HEK293 (cell line): ENCODE data around the gene CEP104.

ENCODE experiments used
- BCL11A ChIP-seq: fragments of 450-650 bp; formaldehyde crosslinking; IDR thresholded peaks from 2 replicates; pipeline ENCODE4 v1.5.1; 2016; ENCODE audit warnings: low read depth, missing biosample characterization, missing genetic modification characterization
- BCL11B ChIP-seq: fragments of 450-650 bp; formaldehyde crosslinking; IDR thresholded peaks from 2 replicates; pipeline ENCODE4 v1.5.1; 2016; ENCODE audit warnings: low read depth, missing biosample characterization, missing genetic modification characterization
- HIC1 ChIP-seq: fragments of 450-650 bp; formaldehyde crosslinking; IDR thresholded peaks from 2 replicates; pipeline ENCODE4 v1.5.1; 2016; ENCODE audit warnings: missing biosample characterization, missing genetic modification characterization
- KLF10 ChIP-seq: fragments of 450-650 bp; IDR thresholded peaks from 2 replicates; pipeline ENCODE4 v1.5.1; 2018; ENCODE audit warnings: missing biosample characterization, mild to moderate bottlenecking, missing genetic modification characterization
- OVOL3 ChIP-seq: fragments of 450-650 bp; formaldehyde crosslinking; IDR thresholded peaks from 2 replicates; pipeline ENCODE4 v1.5.1; 2016; ENCODE audit warnings: missing biosample characterization, missing genetic modification characterization
- PATZ1 ChIP-seq: fragments of 450-650 bp; formaldehyde crosslinking; IDR thresholded peaks from 2 replicates; pipeline ENCODE4 v1.5.1; 2016; ENCODE audit warnings: missing biosample characterization, missing genetic modification characterization
- PRDM1 ChIP-seq: fragments of 450-650 bp; formaldehyde crosslinking; IDR thresholded peaks from 2 replicates; pipeline ENCODE4; 2016; ENCODE audit warnings: missing biosample characterization, missing genetic modification characterization
- SALL2 ChIP-seq: fragments of 450-650 bp; formaldehyde crosslinking; IDR thresholded peaks from 2 replicates; pipeline ENCODE4 v1.5.0; 2017; ENCODE audit warnings: missing biosample characterization, mild to moderate bottlenecking, missing genetic modification characterization, borderline replicate concordance
- SCRT2 ChIP-seq: fragments of 450-650 bp; formaldehyde crosslinking; IDR thresholded peaks from 2 replicates; pipeline ENCODE4 v1.5.1; 2016; ENCODE audit warnings: missing biosample characterization, missing genetic modification characterization
- ZBTB8A ChIP-seq: fragments of 450-650 bp; formaldehyde crosslinking; IDR thresholded peaks from 2 replicates; pipeline ENCODE4 v1.5.1; 2016; ENCODE audit warnings: missing biosample characterization, missing genetic modification characterization
- ZFP3 ChIP-seq: fragments of 450-650 bp; formaldehyde crosslinking; IDR thresholded peaks from 2 replicates; pipeline ENCODE4 v1.5.1; 2016; ENCODE audit warnings: low read depth, missing biosample characterization, missing genetic modification characterization
- ZFP41 ChIP-seq: fragments of 450-650 bp; formaldehyde crosslinking; IDR thresholded peaks from 2 replicates; pipeline ENCODE4 v1.5.1; 2016; ENCODE audit warnings: missing biosample characterization, missing genetic modification characterization, borderline replicate concordance
- ZNF112 ChIP-seq: fragments of 450-650 bp; formaldehyde crosslinking; IDR thresholded peaks from 2 replicates; pipeline ENCODE4 v1.5.0; 2017; ENCODE audit warnings: missing biosample characterization, missing genetic modification characterization
- ZNF157 ChIP-seq: fragments of 450-650 bp; formaldehyde crosslinking; IDR thresholded peaks from 2 replicates; pipeline ENCODE4 v1.5.1; 2016; ENCODE audit warnings: missing biosample characterization, missing genetic modification characterization
- ZNF2 ChIP-seq: fragments of 450-650 bp; formaldehyde crosslinking; IDR thresholded peaks from 2 replicates; pipeline ENCODE4 v1.5.1; 2016; ENCODE audit warnings: missing biosample characterization, missing genetic modification characterization
- ZNF214 ChIP-seq: fragments of 450-650 bp; formaldehyde crosslinking; IDR thresholded peaks from 2 replicates; pipeline ENCODE4 v1.5.1; 2017; ENCODE audit warnings: missing biosample characterization, mild to moderate bottlenecking, missing genetic modification characterization, borderline replicate concordance
- ZNF223 ChIP-seq: fragments of 450-650 bp; formaldehyde crosslinking; IDR thresholded peaks from 2 replicates; pipeline ENCODE4 v1.5.1; 2016; ENCODE audit warnings: missing biosample characterization, missing genetic modification characterization
- ZNF394 ChIP-seq: fragments of 450-650 bp; formaldehyde crosslinking; IDR thresholded peaks from 2 replicates; pipeline ENCODE4 v1.5.1; 2016; ENCODE audit warnings: missing biosample characterization, missing genetic modification characterization, mild to moderate bottlenecking, moderate library complexity, borderline replicate concordance
- ZNF404 ChIP-seq: fragments of 450-650 bp; formaldehyde crosslinking; IDR thresholded peaks from 2 replicates; pipeline ENCODE4 v1.5.1; 2017; ENCODE audit warnings: missing biosample characterization, missing genetic modification characterization
- ZNF426 ChIP-seq: fragments of 450-650 bp; formaldehyde crosslinking; IDR thresholded peaks from 2 replicates; pipeline ENCODE4 v1.5.1; 2017; ENCODE audit warnings: missing biosample characterization, missing genetic modification characterization, mild to moderate bottlenecking, inconsistent platforms, moderate library complexity
- ZNF48 ChIP-seq: fragments of 450-650 bp; formaldehyde crosslinking; IDR thresholded peaks from 2 replicates; pipeline ENCODE4 v1.5.1; 2016; ENCODE audit warnings: missing biosample characterization, missing genetic modification characterization
- ZNF488 ChIP-seq: fragments of 450-650 bp; formaldehyde crosslinking; IDR thresholded peaks from 2 replicates; pipeline ENCODE4 v1.5.1; 2016; ENCODE audit warnings: missing biosample characterization, missing genetic modification characterization
- ZNF510 ChIP-seq: fragments of 450-650 bp; formaldehyde crosslinking; IDR thresholded peaks from 2 replicates; pipeline ENCODE4 v1.5.1; 2018; ENCODE audit warnings: mild to moderate bottlenecking, missing genetic modification characterization, missing biosample characterization; ENCODE audit not compliant: insufficient replicate concordance
- ZNF529 ChIP-seq: fragments of 450-650 bp; formaldehyde crosslinking; IDR thresholded peaks from 2 replicates; pipeline ENCODE4 v1.5.1; 2017; ENCODE audit warnings: missing genetic modification characterization, missing biosample characterization; ENCODE audit not compliant: insufficient replicate concordance
- ZNF530 ChIP-seq: fragments of 450-650 bp; formaldehyde crosslinking; IDR thresholded peaks from 2 replicates; pipeline ENCODE4 v1.5.1; 2016; ENCODE audit warnings: low read depth, missing biosample characterization, missing genetic modification characterization
- ZNF544 ChIP-seq: fragments of 450-650 bp; formaldehyde crosslinking; IDR thresholded peaks from 2 replicates; pipeline ENCODE4 v1.5.0; 2017; ENCODE audit warnings: missing biosample characterization, missing genetic modification characterization
- ZNF561 ChIP-seq: fragments of 450-650 bp; IDR thresholded peaks from 2 replicates; pipeline ENCODE4 v1.5.1; 2018; ENCODE audit warnings: missing biosample characterization, missing genetic modification characterization, borderline replicate concordance
- ZNF600 ChIP-seq: fragments of 450-650 bp; formaldehyde crosslinking; IDR thresholded peaks from 2 replicates; pipeline ENCODE4 v1.5.1; 2016; ENCODE audit warnings: missing biosample characterization, missing genetic modification characterization
- ZNF707 ChIP-seq: fragments of 450-650 bp; formaldehyde crosslinking; IDR thresholded peaks from 2 replicates; pipeline ENCODE4 v1.5.1; 2016; ENCODE audit warnings: missing biosample characterization, missing genetic modification characterization
- ZNF830 ChIP-seq: fragments of 450-650 bp; IDR thresholded peaks from 2 replicates; pipeline ENCODE4 v1.5.0; 2018; ENCODE audit warnings: missing biosample characterization, missing genetic modification characterization, low read depth, mild to moderate bottlenecking, moderate library complexity
- ZNF843 ChIP-seq: fragments of 450-650 bp; formaldehyde crosslinking; IDR thresholded peaks from 2 replicates; pipeline ENCODE4 v1.5.1; 2016; ENCODE audit warnings: missing biosample characterization, missing genetic modification characterization
- TF ChIP-seq, protein P1 (sequence below): sonication (generic); formaldehyde crosslinking; IDR thresholded peaks from 2 replicates; pipeline ENCODE4 v1.8.1; 2022; ENCODE audit warnings: mild to moderate bottlenecking, moderate library complexity, missing genetic modification reagents
- TF ChIP-seq, protein P2 (sequence below): fragments of 450-650 bp; formaldehyde crosslinking; IDR thresholded peaks from 2 replicates; pipeline ENCODE4 v1.5.1; 2016; ENCODE audit warnings: missing biosample characterization, missing genetic modification characterization

CEP104 gene

DNA sequence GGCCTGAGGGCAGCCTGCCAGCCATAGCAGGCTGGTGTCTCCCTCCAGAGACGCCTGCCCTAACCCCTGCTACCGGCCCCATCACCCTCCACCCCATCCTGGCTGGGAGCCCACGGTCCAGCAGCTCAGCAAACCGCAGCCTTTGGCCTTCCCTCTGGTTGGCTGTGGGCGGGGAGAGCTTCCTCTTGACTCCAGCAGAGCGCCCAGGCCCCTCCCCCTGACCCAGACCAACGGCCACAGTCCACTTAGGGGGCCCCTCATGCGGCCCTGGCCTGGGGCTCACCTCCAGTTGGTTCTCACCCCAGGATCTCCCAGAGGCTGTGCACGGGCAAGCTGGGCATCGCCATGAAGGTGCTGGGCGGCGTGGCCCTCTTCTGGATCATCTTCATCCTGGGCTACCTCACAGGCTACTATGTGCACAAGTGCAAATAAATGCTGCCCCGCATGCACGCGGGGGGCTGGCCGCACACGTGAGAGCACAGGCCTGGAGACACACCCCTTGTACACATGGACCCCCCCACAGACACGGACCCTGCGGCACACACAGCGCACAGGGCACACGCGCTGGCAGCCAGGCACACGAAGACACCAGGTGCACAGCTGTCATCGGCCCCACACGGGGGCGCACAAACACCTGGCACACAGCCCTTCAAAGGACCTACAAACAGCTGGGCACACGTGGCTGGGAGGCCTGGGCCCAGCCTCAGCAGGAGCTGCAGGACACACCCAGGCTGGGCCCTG lies 81.4 kb downstream of the CEP104 start (continued):
- TF ChIP-seq, protein P1, sequence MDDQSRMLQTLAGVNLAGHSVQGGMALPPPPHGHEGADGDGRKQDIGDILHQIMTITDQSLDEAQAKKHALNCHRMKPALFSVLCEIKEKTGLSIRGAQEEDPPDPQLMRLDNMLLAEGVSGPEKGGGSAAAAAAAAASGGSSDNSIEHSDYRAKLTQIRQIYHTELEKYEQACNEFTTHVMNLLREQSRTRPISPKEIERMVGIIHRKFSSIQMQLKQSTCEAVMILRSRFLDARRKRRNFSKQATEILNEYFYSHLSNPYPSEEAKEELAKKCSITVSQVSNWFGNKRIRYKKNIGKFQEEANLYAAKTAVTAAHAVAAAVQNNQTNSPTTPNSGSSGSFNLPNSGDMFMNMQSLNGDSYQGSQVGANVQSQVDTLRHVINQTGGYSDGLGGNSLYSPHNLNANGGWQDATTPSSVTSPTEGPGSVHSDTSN (CRISPR knock-in tag), result no peak
- TF ChIP-seq PRDM1 (tag by site-specific recombination) (no peak), ZNF2 (tag by site-specific recombination) (peak; percentile 58; the same call in 1 of the 2 replicates), HIC1 (tag by site-specific recombination) (peak; percentile 40; the same call in 1 of the 2 replicates), ZBTB8A (tag by site-specific recombination) (peak; percentile 52), ZFP41 (tag by site-specific recombination) (no peak), ZNF544 (no peak), ZNF394 (tag by site-specific recombination) (no peak), BCL11B (tag by site-specific recombination) (no peak; the same call in 1 of the 2 replicates), ZNF561 (tag by site-specific recombination) (peak; percentile 77; the same call in 1 of the 2 replicates), ZNF214 (tag by site-specific recombination) (no peak), ZFP3 (no peak), SALL2 (tag by site-specific recombination) (no peak), ZNF404 (no peak), ZNF48 (tag by site-specific recombination) (no peak), SCRT2 (tag by site-specific recombination) (no peak), ZNF426 (no peak), ZNF112 (tag by site-specific recombination) (no peak), ZNF707 (tag by site-specific recombination) (no peak), ZNF530 (tag by site-specific recombination) (no peak), ZNF600 (tag by site-specific recombination) (peak; percentile 40; the same call in 1 of the 2 replicates), ZNF843 (tag by site-specific recombination) (no peak), ZNF223 (no peak), BCL11A (tag by site-specific recombination) (no peak), KLF10 (peak; percentile 67; the same call in 1 of the 2 replicates), OVOL3 (tag by site-specific recombination) (no peak), ZNF510 (no peak), ZNF488 (tag by site-specific recombination) (no peak), PATZ1 (tag by site-specific recombination) (peak; percentile 73), ZNF157 (no peak), ZNF830 (no peak), ZNF529 (tag by site-specific recombination) (no peak)
- TF ChIP-seq, protein P2, sequence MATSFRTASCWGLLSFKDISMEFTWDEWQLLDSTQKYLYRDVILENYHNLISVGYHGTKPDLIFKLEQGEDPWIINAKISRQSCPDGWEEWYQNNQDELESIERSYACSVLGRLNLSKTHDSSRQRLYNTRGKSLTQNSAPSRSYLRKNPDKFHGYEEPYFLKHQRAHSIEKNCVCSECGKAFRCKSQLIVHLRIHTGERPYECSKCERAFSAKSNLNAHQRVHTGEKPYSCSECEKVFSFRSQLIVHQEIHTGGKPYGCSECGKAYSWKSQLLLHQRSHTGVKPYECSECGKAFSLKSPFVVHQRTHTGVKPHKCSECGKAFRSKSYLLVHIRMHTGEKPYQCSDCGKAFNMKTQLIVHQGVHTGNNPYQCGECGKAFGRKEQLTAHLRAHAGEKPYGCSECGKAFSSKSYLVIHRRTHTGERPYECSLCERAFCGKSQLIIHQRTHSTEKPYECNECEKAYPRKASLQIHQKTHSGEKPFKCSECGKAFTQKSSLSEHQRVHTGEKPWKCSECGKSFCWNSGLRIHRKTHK (tag by site-specific recombination), result no peak
